ENCODE measurements around the gene C5orf52.

The C5orf52 gene

DNA sequence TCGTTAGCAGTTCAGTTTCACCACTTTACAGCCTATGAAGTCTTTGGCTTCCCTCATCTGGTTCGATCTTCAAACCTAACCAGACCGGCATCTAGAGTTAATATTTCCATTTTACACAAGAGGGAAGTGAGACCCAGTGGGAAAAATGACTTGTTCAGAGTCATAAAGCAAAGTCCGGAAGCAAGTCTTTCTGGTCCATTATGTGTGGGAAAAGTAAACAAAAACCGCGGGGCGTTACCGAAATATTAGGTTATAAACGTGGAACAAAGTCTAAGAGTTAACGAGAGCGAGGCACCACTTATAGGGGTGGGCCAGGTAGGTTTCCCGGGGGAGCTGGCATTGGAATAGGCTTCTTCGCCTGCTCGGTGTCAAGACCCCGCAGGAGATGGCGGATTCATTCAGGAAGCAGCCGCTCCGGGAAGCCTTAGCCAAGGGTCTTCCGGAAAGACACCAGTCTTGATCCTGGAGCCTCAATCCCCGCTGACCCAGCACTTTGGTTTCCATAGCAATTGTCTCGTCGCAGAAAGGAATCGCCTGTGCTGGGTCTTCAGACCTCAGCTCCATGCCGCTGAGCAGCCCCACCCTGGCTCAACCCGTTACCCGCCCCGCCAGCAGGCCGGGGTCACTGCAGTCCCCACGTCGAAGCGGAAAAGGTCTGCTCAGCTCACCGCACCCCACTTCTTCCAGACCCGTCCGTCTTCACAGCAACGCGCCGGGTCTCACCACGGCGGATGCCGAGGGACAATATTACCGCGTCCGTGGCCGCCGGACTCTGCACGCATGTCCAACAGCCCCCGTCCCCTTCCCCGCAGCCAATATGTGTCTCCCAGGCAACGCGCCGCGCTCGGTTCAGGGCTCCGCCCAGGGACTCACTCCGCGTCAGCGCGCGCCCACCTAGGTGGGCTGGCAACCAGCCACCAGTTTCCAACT lies at the start of gene C5orf52:
TSS of gene C5orf52 (plus strand) at position 872 of the 930 bp plus-strand sequence. CDS start 82 bp downstream, outside the sequence.
- H3K4me3 ChIP-seq (ENCODE audit: low read depth, low read length), result peak within 1 kb of the TSS; percentile 84
- H3K9me3 ChIP-seq (ENCODE audit: control insufficient read depth, insufficient read depth, low read depth, low read length), result no peaks in the 10 kb centered on the region
- H3K36me3 ChIP-seq (ENCODE audit: control insufficient read depth, insufficient read depth, low read length), result no peaks in the 10 kb centered on the region
- H3K9ac ChIP-seq (ENCODE audit: low read length), result peak within 1 kb of the TSS; percentile 32
- H3K27ac ChIP-seq (ENCODE audit: low read depth, low read length), result no peak within 1 kb of the TSS
- H3K27me3 ChIP-seq (ENCODE audit: control insufficient read depth, insufficient read depth, low read length), result peaks cover 39% of the 10 kb centered on the region
- H3K4me1 ChIP-seq (ENCODE audit: control insufficient read depth, insufficient read depth, low read length), result peaks cover 10% of the 10 kb centered on the region; the same call in 1 of the 2 replicates

DNA sequence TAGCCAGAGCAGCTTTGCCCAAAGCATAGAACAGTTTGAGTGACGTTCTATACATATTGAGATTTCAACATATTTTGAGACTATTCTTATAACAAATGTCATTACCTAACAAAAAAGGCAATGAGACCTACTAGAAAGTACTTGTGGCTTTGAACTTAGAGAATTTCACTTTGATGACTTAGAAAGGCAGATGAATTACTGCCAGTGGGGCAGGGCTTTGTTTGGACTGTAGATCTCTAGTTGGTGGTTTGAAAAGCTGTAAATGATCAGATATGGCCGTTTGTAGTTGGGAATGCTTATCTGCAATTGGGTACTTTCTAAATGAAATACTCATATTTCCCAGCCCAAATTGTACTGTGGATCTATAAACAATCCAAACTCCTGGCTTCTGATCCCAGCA lies 47.2 kb upstream of the C5orf52 start:
- Histone ChIP-seq H3K4me1 (ENCODE audit: control insufficient read depth, insufficient read depth, low read length) (no peaks in the 10 kb centered on the region; the same call in 1 of the 2 replicates), H3K27ac (ENCODE audit: low read depth, low read length) (no peak overlapping the region), H3K9me3 (ENCODE audit: control insufficient read depth, insufficient read depth, low read depth, low read length) (no peaks in the 10 kb centered on the region), H3K27me3 (ENCODE audit: control insufficient read depth, insufficient read depth, low read length) (no peaks in the 10 kb centered on the region), H3K9ac (ENCODE audit: low read length) (no peak overlapping the region), H3K4me3 (ENCODE audit: low read depth, low read length) (no peak overlapping the region), H3K36me3 (ENCODE audit: control insufficient read depth, insufficient read depth, low read length) (no peaks in the 10 kb centered on the region)

DNA sequence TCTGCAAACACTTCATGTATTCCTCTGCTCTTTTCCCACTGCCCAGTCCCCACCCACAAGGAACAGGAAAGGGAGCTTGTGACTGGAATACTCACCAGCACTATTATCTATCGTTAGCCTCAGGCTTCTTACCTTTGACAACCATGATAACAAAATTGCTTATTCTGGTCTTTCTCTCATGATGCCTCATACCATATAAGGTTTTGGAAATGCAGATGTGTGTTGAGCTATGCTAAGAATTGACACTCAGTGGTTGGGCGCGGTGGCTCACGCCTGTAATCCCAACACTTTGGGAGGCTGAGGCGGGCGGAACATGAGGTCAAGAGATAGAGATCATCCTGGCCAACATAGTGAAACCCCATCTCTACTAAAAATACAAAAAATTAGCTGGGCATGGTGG lies 44.5 kb upstream of the C5orf52 start:
- H3K9ac ChIP-seq (ENCODE audit: low read length), result no peak overlapping the region
- H3K27ac ChIP-seq (ENCODE audit: low read depth, low read length), result no peak overlapping the region
- no peaks in the 10 kb centered on the region; the same call in 1 of the 2 replicates for H3K4me1 ChIP-seq (ENCODE audit: control insufficient read depth, insufficient read depth, low read length)
- H3K9me3 ChIP-seq (ENCODE audit: control insufficient read depth, insufficient read depth, low read depth, low read length), result peaks cover 3% of the 10 kb centered on the region; the same call in 1 of the 2 replicates
- no peaks in the 10 kb centered on the region for H3K27me3 ChIP-seq (ENCODE audit: control insufficient read depth, insufficient read depth, low read length)
- H3K36me3 ChIP-seq (ENCODE audit: control insufficient read depth, insufficient read depth, low read length), result no peaks in the 10 kb centered on the region
- no peak overlapping the region for H3K4me3 ChIP-seq (ENCODE audit: low read depth, low read length)

DNA sequence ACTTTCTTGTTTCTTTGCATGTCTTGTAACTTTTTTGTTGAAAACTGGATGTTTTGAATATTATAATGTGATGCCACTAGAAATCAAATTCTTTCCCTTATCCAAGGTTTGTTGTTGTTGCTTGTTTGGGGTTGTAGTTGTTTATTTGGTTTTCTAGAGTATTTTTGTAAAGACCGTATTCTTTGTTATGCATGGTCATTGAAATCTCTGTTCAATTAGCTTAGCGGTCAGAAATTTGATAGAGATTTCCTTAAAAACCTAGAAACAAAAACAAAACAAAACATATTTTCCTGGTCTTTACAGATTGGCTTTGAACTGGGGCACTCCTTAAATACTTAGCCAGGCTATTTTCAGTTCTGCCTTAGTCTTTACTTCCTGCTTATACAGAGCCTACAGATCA lies 41.0 kb upstream of the C5orf52 start:
- Histone ChIP-seq H3K9me3 (ENCODE audit: control insufficient read depth, insufficient read depth, low read depth, low read length) (peaks cover 3% of the 10 kb centered on the region; the same call in 1 of the 2 replicates), H3K36me3 (ENCODE audit: control insufficient read depth, insufficient read depth, low read length) (no peaks in the 10 kb centered on the region), H3K4me1 (ENCODE audit: control insufficient read depth, insufficient read depth, low read length) (no peaks in the 10 kb centered on the region), H3K27me3 (ENCODE audit: control insufficient read depth, insufficient read depth, low read length) (no peaks in the 10 kb centered on the region), H3K27ac (ENCODE audit: low read depth, low read length) (no peak overlapping the region), H3K4me3 (ENCODE audit: low read depth, low read length) (no peak overlapping the region), H3K9ac (ENCODE audit: low read length) (no peak overlapping the region)

DNA sequence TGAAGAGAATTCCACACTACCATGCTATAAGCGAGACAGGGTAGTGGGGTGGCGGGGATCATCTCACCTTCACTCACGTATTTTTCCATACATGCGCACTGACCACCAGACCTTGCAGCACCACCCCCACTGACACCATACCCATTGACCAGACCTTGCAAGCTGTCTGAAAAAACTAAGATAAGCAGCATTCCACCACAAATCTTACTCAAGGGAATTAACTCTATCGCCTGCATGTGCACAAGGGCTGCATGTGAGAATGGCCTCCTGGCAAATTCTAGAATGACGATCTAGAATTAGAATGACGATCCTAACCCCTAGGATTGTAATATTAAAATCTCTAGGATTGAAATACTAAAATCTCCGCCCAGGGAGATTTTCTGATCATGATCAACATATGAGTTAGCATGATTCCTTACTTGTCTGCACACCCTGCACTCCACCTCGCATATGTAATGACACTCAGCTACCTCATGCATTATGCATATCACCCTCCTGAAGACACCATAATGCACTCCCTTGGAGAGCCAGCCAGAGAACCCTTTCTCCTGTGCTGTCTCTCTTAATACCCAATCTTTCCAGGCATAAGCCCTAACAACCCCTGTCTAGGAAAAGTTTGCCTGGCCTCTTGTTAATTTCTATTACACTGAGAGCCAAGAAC lies 30.8 kb upstream of the C5orf52 start:
- H3K27ac ChIP-seq (ENCODE audit: low read depth, low read length), result no peak overlapping the region
- no peak overlapping the region for H3K4me3 ChIP-seq (ENCODE audit: low read depth, low read length)
- no peaks in the 10 kb centered on the region for H3K27me3 ChIP-seq (ENCODE audit: control insufficient read depth, insufficient read depth, low read length)
- no peaks in the 10 kb centered on the region for H3K36me3 ChIP-seq (ENCODE audit: control insufficient read depth, insufficient read depth, low read length)
- no peak overlapping the region for H3K9ac ChIP-seq (ENCODE audit: low read length)
- no peaks in the 10 kb centered on the region for H3K9me3 ChIP-seq (ENCODE audit: control insufficient read depth, insufficient read depth, low read depth, low read length)
- H3K4me1 ChIP-seq (ENCODE audit: control insufficient read depth, insufficient read depth, low read length), result peaks cover 9% of the 10 kb centered on the region; the same call in 1 of the 2 replicates

DNA sequence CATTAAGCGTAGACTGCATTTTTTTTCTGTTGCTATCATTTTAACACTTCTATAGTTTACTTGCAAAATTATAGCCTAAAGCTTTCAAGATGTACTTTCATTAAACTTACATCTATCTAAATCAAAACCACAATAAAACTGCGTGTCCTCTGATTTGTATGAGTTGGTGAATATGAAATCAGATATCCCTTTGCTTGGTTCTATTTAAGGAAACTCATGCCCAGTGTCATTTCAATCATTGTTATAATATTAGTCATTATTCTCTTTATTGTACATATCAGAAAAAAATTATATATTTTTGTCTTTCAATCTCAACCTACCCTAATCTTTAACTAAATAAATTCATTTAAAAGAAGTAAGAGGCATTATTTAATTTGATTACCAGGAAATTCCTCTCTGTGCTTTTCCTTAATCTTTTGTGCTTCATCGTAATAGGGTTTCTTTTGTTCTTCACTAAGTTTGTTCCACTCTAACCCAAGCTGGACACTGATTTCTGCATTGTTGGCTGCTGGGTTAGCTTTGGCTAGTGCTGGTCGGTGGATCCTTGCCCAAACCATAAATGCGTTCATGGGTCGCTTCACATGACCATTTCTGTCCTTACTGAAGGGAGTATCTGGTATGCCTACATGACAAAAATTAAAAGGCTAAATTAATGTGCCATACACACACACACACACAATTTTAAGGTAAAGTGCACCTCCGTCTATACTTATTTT lies 22.9 kb upstream of the C5orf52 start:
- Histone ChIP-seq H3K36me3 (ENCODE audit: control insufficient read depth, insufficient read depth, low read length) (no peaks in the 10 kb centered on the region), H3K4me1 (ENCODE audit: control insufficient read depth, insufficient read depth, low read length) (no peaks in the 10 kb centered on the region), H3K27ac (ENCODE audit: low read depth, low read length) (no peak overlapping the region), H3K9ac (ENCODE audit: low read length) (no peak overlapping the region), H3K4me3 (ENCODE audit: low read depth, low read length) (no peak overlapping the region), H3K9me3 (ENCODE audit: control insufficient read depth, insufficient read depth, low read depth, low read length) (peaks cover 6% of the 10 kb centered on the region), H3K27me3 (ENCODE audit: control insufficient read depth, insufficient read depth, low read length) (peaks cover 4% of the 10 kb centered on the region; the same call in 1 of the 2 replicates)

DNA sequence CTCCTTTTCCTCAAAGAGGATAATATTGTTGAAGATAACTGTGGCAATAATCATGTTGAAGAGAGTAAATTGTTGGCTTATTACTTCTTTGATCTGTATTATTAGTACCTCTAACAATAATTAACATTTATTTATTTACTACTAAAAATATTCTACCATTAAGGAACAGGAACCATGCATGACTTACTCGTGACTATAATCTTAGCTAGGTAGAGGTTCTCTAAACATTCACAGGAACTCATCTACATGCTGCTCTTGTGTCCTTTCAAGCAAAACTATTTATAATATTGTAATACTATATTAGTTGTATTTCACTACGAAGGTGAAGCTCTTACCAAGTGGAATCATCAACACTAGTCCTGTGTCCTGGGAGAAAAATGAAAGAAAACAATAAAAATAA lies 22.2 kb upstream of the C5orf52 start:
- H3K27me3 ChIP-seq (ENCODE audit: control insufficient read depth, insufficient read depth, low read length), result peaks cover 4% of the 10 kb centered on the region; the same call in 1 of the 2 replicates
- H3K27ac ChIP-seq (ENCODE audit: low read depth, low read length), result no peak overlapping the region
- no peaks in the 10 kb centered on the region for H3K4me1 ChIP-seq (ENCODE audit: control insufficient read depth, insufficient read depth, low read length)
- H3K36me3 ChIP-seq (ENCODE audit: control insufficient read depth, insufficient read depth, low read length), result no peaks in the 10 kb centered on the region
- no peak overlapping the region for H3K4me3 ChIP-seq (ENCODE audit: low read depth, low read length)
- peaks cover 6% of the 10 kb centered on the region for H3K9me3 ChIP-seq (ENCODE audit: control insufficient read depth, insufficient read depth, low read depth, low read length)
- H3K9ac ChIP-seq (ENCODE audit: low read length), result no peak overlapping the region

DNA sequence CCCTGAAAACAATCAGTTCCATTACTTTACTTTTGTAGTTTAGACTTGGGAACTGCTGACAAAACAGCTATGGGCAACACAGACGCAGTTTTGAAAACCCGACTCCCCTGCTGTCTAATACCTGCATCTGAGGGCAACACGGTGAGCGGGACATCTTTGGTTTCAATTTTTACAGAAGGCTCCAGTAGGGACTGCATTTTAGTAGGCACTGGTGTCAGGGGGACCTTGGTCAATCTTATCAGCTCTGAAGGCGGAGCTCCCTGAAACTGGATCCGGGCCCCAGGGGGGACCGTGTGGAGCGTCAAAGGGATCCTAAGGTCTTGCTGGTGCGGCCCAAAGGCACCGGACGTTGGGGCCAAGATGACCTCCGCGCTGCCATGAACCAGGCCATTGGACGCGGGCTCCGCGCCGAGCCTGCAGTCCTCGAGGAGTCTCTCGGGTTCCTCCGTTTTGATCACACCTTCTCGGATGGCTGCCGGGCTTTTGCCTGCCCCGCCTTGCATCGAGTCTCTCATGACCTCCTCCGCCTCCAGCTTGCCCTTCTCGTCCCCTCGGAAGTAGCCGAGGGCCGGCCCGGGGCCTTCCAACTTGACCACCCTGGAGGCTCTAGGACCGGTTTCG lies 20.2 kb upstream of the C5orf52 start:
- no peaks in the 10 kb centered on the region for H3K4me1 ChIP-seq (ENCODE audit: control insufficient read depth, insufficient read depth, low read length)
- H3K36me3 ChIP-seq (ENCODE audit: control insufficient read depth, insufficient read depth, low read length), result no peaks in the 10 kb centered on the region
- peaks cover 4% of the 10 kb centered on the region; the same call in 1 of the 2 replicates for H3K27me3 ChIP-seq (ENCODE audit: control insufficient read depth, insufficient read depth, low read length)
- peak overlapping the region; percentile 56; the same call in 1 of the 2 replicates for H3K4me3 ChIP-seq (ENCODE audit: low read depth, low read length)
- no peak overlapping the region for H3K9ac ChIP-seq (ENCODE audit: low read length)
- no peak overlapping the region for H3K27ac ChIP-seq (ENCODE audit: low read depth, low read length)
- peaks cover 17% of the 10 kb centered on the region for H3K9me3 ChIP-seq (ENCODE audit: control insufficient read depth, insufficient read depth, low read depth, low read length)

DNA sequence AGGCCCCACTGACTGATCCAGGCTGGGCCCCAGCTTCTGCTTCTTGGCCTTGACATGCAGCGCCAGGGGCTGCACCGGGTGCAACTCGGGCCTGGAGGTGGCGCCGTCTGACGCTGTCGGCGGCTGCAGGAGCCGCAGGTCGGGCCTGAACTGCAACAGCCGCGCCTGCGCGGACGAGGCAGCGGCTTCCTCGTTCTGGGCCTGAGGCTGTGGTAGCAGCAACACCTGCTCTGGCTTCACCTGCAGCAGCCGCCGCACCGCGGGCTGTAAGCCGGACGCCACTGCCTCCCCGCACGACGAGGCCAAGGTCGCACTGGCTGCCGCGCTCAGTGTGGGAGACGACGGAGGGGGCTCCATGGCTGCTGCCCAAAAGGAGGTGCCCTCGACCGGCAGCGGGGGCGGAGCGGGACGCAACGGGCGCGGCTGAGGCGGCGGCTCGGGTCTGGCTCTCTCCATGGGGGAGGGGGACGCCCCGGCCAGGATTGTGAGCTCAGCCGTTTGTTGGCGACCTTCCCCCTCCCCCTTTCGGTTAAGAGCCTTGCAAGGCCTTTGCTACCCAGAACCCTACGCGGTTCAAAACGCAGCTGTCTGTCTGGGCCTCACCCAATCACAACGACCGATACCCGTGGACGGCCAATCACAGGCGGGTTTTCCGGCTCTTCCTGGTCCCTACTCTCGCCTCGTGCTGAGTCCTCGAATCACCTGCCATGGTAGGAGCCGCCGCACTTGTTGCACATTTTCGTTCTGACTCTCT lies 19.5 kb upstream of the C5orf52 start:
- no peaks in the 10 kb centered on the region for H3K36me3 ChIP-seq (ENCODE audit: control insufficient read depth, insufficient read depth, low read length)
- H3K9me3 ChIP-seq (ENCODE audit: control insufficient read depth, insufficient read depth, low read depth, low read length), result peaks cover 22% of the 10 kb centered on the region
- H3K27ac ChIP-seq (ENCODE audit: low read depth, low read length), result no peak overlapping the region
- H3K4me3 ChIP-seq (ENCODE audit: low read depth, low read length), result peak overlapping the region; percentile 56; the same call in 1 of the 2 replicates
- no peaks in the 10 kb centered on the region for H3K4me1 ChIP-seq (ENCODE audit: control insufficient read depth, insufficient read depth, low read length)
- H3K27me3 ChIP-seq (ENCODE audit: control insufficient read depth, insufficient read depth, low read length), result peaks cover 4% of the 10 kb centered on the region; the same call in 1 of the 2 replicates
- H3K9ac ChIP-seq (ENCODE audit: low read length), result no peak overlapping the region

DNA sequence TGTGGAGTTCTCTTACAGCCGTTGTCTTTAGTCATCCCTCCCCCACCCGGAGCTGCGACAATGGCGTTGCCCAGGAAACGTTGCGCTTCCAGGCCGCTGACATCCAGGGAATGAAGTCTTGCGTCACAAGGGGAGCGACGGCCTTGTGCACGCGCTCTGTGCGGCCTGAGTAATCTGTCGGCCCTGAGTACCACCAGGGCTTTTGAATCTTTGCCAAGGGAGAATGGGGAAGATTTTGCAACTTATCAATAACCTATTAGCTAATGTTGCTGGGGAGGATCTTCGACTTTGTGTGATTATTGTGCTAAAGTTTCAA lies 19.0 kb upstream of the C5orf52 start, which contains the start of gene SOX30:
TSS of gene SOX30 (minus strand) at position 62 of the 316 bp plus-strand sequence. CDS start 360 bp downstream, outside the sequence.
- no peak within 1 kb of the TSS for H3K9ac ChIP-seq (ENCODE audit: low read length)
- H3K27ac ChIP-seq (ENCODE audit: low read depth, low read length), result no peak within 1 kb of the TSS
- H3K4me1 ChIP-seq (ENCODE audit: control insufficient read depth, insufficient read depth, low read length), result no peaks in the 10 kb centered on the region
- H3K9me3 ChIP-seq (ENCODE audit: control insufficient read depth, insufficient read depth, low read depth, low read length), result peaks cover 23% of the 10 kb centered on the region
- peaks cover 4% of the 10 kb centered on the region; the same call in 1 of the 2 replicates for H3K27me3 ChIP-seq (ENCODE audit: control insufficient read depth, insufficient read depth, low read length)
- H3K4me3 ChIP-seq (ENCODE audit: low read depth, low read length), result peak within 1 kb of the TSS; percentile 56; the same call in 1 of the 2 replicates
- H3K36me3 ChIP-seq (ENCODE audit: control insufficient read depth, insufficient read depth, low read length), result no peaks in the 10 kb centered on the region
